SK-N-SH (cell line): Measurements from ENCODE around the gene DCP1B. TPM values are rescaled to one million over a fixed set of nuclear protein-coding genes. Genes with fewer than 3 reads are reported as not detected.

Experiments
- CTCF ChIA-PET: fragments of 300-600, 350-600 bp; formaldehyde crosslinking; extraction: SDS; loops from one replicate; lab custom pipeline; 2021; lab: Yijun Ruan, JAX
- POLR2A ChIA-PET: fragments of 350-600 bp; sonication (Branson Sonifier 250); formaldehyde crosslinking; extraction: SDS; loops from one replicate; lab custom pipeline; 2020; ENCODE audit warnings: antibody characterized with exemption, inconsistent platforms; lab: Yijun Ruan, JAX
- DNase-seq: peaks from one replicate; pipeline ENCODE4 v3.0.0; 2012
- H2AFZ ChIP-seq: fragments of 200-600 bp; sonication (generic); 2 replicates; pipeline ENCODE4 v1.8.1; 2016; ENCODE audit warnings: antibody characterized with exemption, mild to moderate bottlenecking, low read depth
- H3F3A ChIP-seq: fragments of 200-600 bp; sonication (generic); replicated peaks from 2 replicates; pipeline ENCODE3; 2016; ENCODE audit warnings: antibody characterized with exemption, mild to moderate bottlenecking; ENCODE audit not compliant: insufficient read depth
- H3K27ac ChIP-seq, 2 experiments: fragments of 200-500 bp in 1 of 2; fragments of 200-600 bp in 1 of 2; sonication (Bioruptor generic) in 1 of 2; sonication (generic), shearing (Covaris generic) in 1 of 2; 2 replicates each; pipeline versions ENCODE4 v1.5.1 to v1.6.1; 2014 to 2016; ENCODE audit warnings: low read depth in 2 of 2, inconsistent platforms in 1 of 2, low read length in 1 of 2, mild to moderate bottlenecking in 1 of 2, mixed read lengths in 1 of 2
- H3K27me3 ChIP-seq: fragments of 200-600 bp; sonication (generic), shearing (Covaris generic); 2 replicates; pipeline ENCODE4 v1.6.1; 2016; ENCODE audit warnings: mixed run types; ENCODE audit not compliant: insufficient read depth
- H3K36me3 ChIP-seq, 2 experiments: fragments of 200-500 bp in 1 of 2; fragments of 200-600 bp in 1 of 2; sonication (Bioruptor generic) in 1 of 2; sonication (generic) in 1 of 2; replicated peaks in 1 of 2; 2 replicates each; pipeline versions ENCODE3 to v1.5.1; 2014 to 2016; ENCODE audit warnings: low read length in 1 of 2, mild to moderate bottlenecking in 1 of 2; ENCODE audit not compliant: insufficient read depth in 2 of 2, control insufficient read depth in 1 of 2
- H3K4me1 ChIP-seq, 2 experiments: fragments of 200-500 bp in 1 of 2; fragments of 200-600 bp in 1 of 2; sonication (Bioruptor generic) in 1 of 2; sonication (generic), shearing (Covaris generic) in 1 of 2; 2 replicates each; pipeline versions ENCODE4 v1.5.1 to v1.6.1; 2014 to 2016; ENCODE audit warnings: low read depth in 1 of 2, low read length in 1 of 2, mixed run types in 1 of 2; ENCODE audit not compliant: insufficient read depth in 2 of 2, control insufficient read depth in 1 of 2
- H3K4me2 ChIP-seq: fragments of 200-600 bp; sonication (generic), shearing (Covaris generic); 2 replicates; pipeline ENCODE4 v1.6.1; 2017; ENCODE audit warnings: mixed run types
- H3K4me3 ChIP-seq, 2 experiments: fragments of 200-500 bp in 1 of 2; fragments of 200-600 bp in 1 of 2; sonication (Bioruptor generic) in 1 of 2; sonication (generic), shearing (Covaris generic) in 1 of 2; 2 replicates each; pipeline versions ENCODE4 v1.5.1 to v1.8.1; 2014 to 2016; ENCODE audit warnings: low read depth in 2 of 2, inconsistent platforms in 1 of 2, low read length in 1 of 2, mild to moderate bottlenecking in 1 of 2, mixed read lengths in 1 of 2, moderate library complexity in 1 of 2
- H3K79me2 ChIP-seq: fragments of 200-600 bp; sonication (generic); 2 replicates; pipeline ENCODE4 v1.8.1; 2017; ENCODE audit warnings: mild to moderate bottlenecking; ENCODE audit not compliant: insufficient read depth
- H3K9ac ChIP-seq: fragments of 200-600 bp; sonication (generic); 2 replicates; pipeline ENCODE4 v1.6.1; 2017; ENCODE audit warnings: mixed run types
- H3K9me2 ChIP-seq: fragments of 200-600 bp; sonication (generic); 2 replicates; pipeline ENCODE4 v1.6.1; 2017; ENCODE audit warnings: mixed run types
- H3K9me3 ChIP-seq: fragments of 200-600 bp; sonication (generic); 2 replicates; pipeline ENCODE4 v1.6.1; 2017; ENCODE audit warnings: mixed run types, mild to moderate bottlenecking, moderate library complexity
- H4K20me1 ChIP-seq: fragments of 200-600 bp; sonication (generic); 2 replicates; pipeline ENCODE4 v1.6.1; 2017; ENCODE audit warnings: mild to moderate bottlenecking, mixed run types; ENCODE audit not compliant: insufficient read depth
- CTCF ChIP-seq: fragments of 200-600 bp; sonication (generic); IDR thresholded peaks from 2 replicates; pipeline ENCODE4 v1.6.1; 2017; ENCODE audit warnings: antibody characterized with exemption, mild to moderate bottlenecking, moderate library complexity
- ELF1 ChIP-seq: IDR thresholded peaks from 2 replicates; pipeline ENCODE4 v1.4.0; 2012
- FOSL2 ChIP-seq: IDR thresholded peaks from 2 replicates; pipeline ENCODE4 v1.4.0; 2012; ENCODE audit warnings: low read depth, mild to moderate bottlenecking, moderate library complexity, borderline replicate concordance
- FOXJ3 ChIP-seq: sonication (generic); formaldehyde crosslinking; IDR thresholded peaks from 2 replicates; pipeline ENCODE4 v1.5.1; 2020; ENCODE audit warnings: mild to moderate bottlenecking, missing genetic modification reagents
- FOXM1 ChIP-seq: IDR thresholded peaks from 2 replicates; pipeline ENCODE4 v1.4.0; 2012; ENCODE audit warnings: low read depth, mild to moderate bottlenecking
- IRF3 ChIP-seq: fragments of 150-350 bp; IDR thresholded peaks from 2 replicates; pipeline ENCODE4 v1.6.1; 2016; ENCODE audit warnings: mild to moderate bottlenecking, low read depth, low read length
- JUND ChIP-seq: IDR thresholded peaks from 2 replicates; pipeline ENCODE4 v1.4.0; 2012
- MAX ChIP-seq: IDR thresholded peaks from 2 replicates; pipeline ENCODE4 v1.4.0; 2012; ENCODE audit warnings: low read depth
- MEF2A ChIP-seq: IDR thresholded peaks from 2 replicates; pipeline ENCODE4 v1.4.0; 2012; ENCODE audit warnings: low read depth, borderline replicate concordance
- NFIC ChIP-seq: IDR thresholded peaks from 2 replicates; pipeline ENCODE4 v1.4.0; 2012; ENCODE audit warnings: borderline replicate concordance
- POLR2AphosphoS5 ChIP-seq: IDR thresholded peaks from 2 replicates; pipeline ENCODE4 v1.6.1; 2012; ENCODE audit warnings: low read depth, low read length
- RAD21 ChIP-seq: IDR thresholded peaks from 2 replicates; pipeline ENCODE4 v1.6.1; 2012; ENCODE audit warnings: mild to moderate bottlenecking, low read length
- RFX5 ChIP-seq: IDR thresholded peaks from 2 replicates; pipeline ENCODE4 v1.6.1; 2012; ENCODE audit warnings: mild to moderate bottlenecking, improper control_type of control experiment, low read length
- SMC3 ChIP-seq: IDR thresholded peaks from 2 replicates; pipeline ENCODE4 v1.6.1; 2012; ENCODE audit warnings: low read depth, low read length, improper control_type of control experiment
- YY1 ChIP-seq: IDR thresholded peaks from 2 replicates; pipeline ENCODE4 v1.4.0; 2012; ENCODE audit warnings: low read depth, mild to moderate bottlenecking
- WGBS: methylation state at CpG from one replicate; pipeline ENCODE4 v1.1.6; 2017; ENCODE audit warnings: low lambda C conversion rate; 5-methylcytosine and 5-hydroxymethylcytosine counted together
- polyA plus RNA-seq, 3 experiments: library from polyadenylated mRNA; depleted of rRNA; stranded (reverse); fragments of >200 nt; gene quantifications; 2 replicates each; pipeline ENCODE4 v1.2.3, GENCODE V29; 2012

DCP1B gene
- polyA plus RNA-seq, 1 of the 3 experiments (the other 2 are of a cell fraction): 18.8 TPM

GRCh38 chr12:2016862-2017545, 12.7 kb upstream of the DCP1B start:
- POLR2A ChIA-PET: no interaction called here
- Histone ChIP-seq H3K27ac (no peak overlapping the region; a peak in 1 of 4 replicates), H3F3A (no peaks in the 10 kb centered on the region), H3K27me3 (no peaks in the 10 kb centered on the region), H3K9me3 (no peaks in the 10 kb centered on the region), H3K4me1 (peaks cover 0 to 44% of the 10 kb centered on the region in 2 experiments; a peak in 2 of 4 replicates), H2AFZ (no peak overlapping the region), H4K20me1 (no peaks in the 10 kb centered on the region), H3K9me2 (no peaks in the 10 kb centered on the region), H3K4me3 (no peak overlapping the region), H3K9ac (no peak overlapping the region), H3K4me2 (no peak overlapping the region), H3K79me2 (no peaks in the 10 kb centered on the region), H3K36me3 (no peaks in the 10 kb centered on the region)
- no peak for TF ChIP-seq RAD21
- TF ChIP-seq MAX: no peak
- no peak for TF ChIP-seq SMC3
- TF ChIP-seq MEF2A: no peak
- no peak for TF ChIP-seq POLR2AphosphoS5
- no peak for TF ChIP-seq RFX5
- no peak for TF ChIP-seq JUND
- no peak for TF ChIP-seq NFIC
- no peak for TF ChIP-seq FOXM1
- TF ChIP-seq ELF1: no peak
- no peak for TF ChIP-seq CTCF
- no peak for DNase-seq
- 76% methylated on average over 9 of the region's 9 CpGs for WGBS
- CTCF ChIA-PET: interaction anchor here (1.1 to 3.9 kb wide), 6 partner anchors 17 to 563 kb away, joined by 3 to 19 read pairs (median 4); no protein-coding TSS in a partner anchor

- WGBS: 89% methylated on average over 4 of the region's 4 CpGs
- H3K27ac ChIP-seq: peak overlapping the region; percentile 16 to 93; a peak in 3 of 4 replicates
- no peak for DNase-seq
- peaks cover 0 to 47% of the 10 kb centered on the region in 2 experiments; a peak in 2 of 4 replicates for H3K4me1 ChIP-seq
- H3K9me2 ChIP-seq: no peaks in the 10 kb centered on the region
- CTCF ChIA-PET: interaction anchor here (0.6 to 3.3 kb wide), 9 partner anchors 10 to 568 kb away, joined by 3 to 10 read pairs (median 3); partner anchors contain the start of gene DCP1B
- H3K79me2 ChIP-seq: no peaks in the 10 kb centered on the region
- no peaks in the 10 kb centered on the region for H3K27me3 ChIP-seq
- no peak overlapping the region for H2AFZ ChIP-seq
- TF ChIP-seq SMC3: no peak
- TF ChIP-seq IRF3: no peak
- TF ChIP-seq FOSL2: no peak
- no peak for TF ChIP-seq FOXJ3
- no peak for TF ChIP-seq YY1
- no peaks in the 10 kb centered on the region for H3K9me3 ChIP-seq
- no peak overlapping the region for H3K9ac ChIP-seq
- H3F3A ChIP-seq: no peaks in the 10 kb centered on the region
- no peaks in the 10 kb centered on the region for H3K36me3 ChIP-seq
- H3K4me3 ChIP-seq: no peak overlapping the region
- no peaks in the 10 kb centered on the region for H4K20me1 ChIP-seq
- POLR2A ChIA-PET: interaction anchor here (2.4 kb wide), 1 partner anchor 10 kb away, joined by 13 read pairs; the partner anchor contains the start of gene DCP1B
- H3K4me2 ChIP-seq: no peak overlapping the region
Observed at GRCh38 chr12:2014231-2014630, 10.0 kb upstream of the DCP1B start.
